ENCODE data around the gene QKI. TPM values are rescaled to one million over a fixed set of nuclear protein-coding genes. Genes with fewer than 3 reads are reported as not detected.
"Not testable (repeated sequence)": the region's sequence is repeated elsewhere in the genome, so short reads cannot be mapped to it uniquely, and the experiment has no call there.

The QKI gene
- total RNA-seq, 1 experiment from 2014 or later: 88.9 TPM

DNA sequence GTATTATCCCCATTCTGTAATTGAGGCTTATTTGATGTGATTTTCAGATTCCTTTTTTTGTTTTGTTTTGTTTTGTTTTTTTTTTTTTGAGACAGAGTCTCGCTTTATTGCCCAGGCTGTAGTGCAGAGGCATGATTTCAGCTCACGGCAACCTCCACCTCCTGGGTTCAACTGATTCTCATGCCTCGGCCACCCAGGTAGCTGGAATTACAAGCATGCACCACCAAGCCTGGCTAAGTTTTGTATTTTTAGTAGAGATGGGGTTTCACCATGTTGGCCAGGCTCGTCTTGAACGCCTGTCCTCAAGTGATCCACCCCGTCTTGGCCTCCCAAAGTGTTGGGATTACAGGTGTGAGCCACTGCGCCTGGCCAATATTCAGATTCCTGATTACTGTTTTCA lies 62.4 kb downstream of the QKI start:
- DNase-seq (ENCODE audit: extremely low read depth, low read depth): not testable (repeated sequence)

DNA sequence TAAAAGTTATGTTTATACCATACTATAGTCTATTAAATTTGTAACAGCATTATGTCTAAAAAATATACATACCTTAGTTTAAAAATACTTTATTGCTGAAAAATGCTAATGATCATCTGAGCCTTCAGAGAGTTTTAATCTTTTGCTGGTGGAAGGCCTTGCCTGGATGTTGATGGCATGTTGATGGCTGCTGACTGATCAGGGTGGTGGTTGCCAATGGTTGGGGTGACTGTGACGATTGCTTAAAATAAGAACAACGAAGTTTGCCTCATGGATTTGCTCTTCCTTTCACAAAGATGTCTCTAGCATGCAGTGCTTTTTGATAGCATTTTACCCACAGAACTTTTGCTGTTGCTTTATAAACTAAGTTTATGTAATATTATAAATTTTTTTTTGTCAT lies 68.6 kb downstream of the QKI start:
- DNase-seq (ENCODE audit: extremely low read depth, low read depth): no peak

DNA sequence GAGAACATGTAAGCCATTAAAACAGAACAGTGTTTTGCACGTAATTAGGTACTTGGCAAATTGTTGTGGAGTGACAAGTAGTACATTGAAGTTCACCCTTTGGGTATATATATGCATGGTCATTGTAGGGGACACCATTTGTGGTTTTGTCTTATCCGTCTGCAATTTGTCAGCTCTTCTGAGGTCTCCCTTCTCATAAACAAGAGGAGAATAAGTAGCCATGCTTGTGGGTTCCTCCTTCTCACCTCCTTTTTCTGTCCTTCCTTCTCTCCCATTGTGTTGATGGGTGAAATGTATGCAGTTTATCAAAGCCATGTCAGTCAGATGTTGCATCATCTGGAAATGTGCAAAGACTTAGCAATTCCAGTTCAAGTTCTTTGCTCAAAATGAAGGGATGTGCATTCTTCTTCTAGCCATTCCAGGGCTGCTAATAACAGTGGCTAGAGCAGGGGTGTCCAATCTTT lies 70.9 kb downstream of the QKI start:
- DNase-seq (ENCODE audit: extremely low read depth, low read depth): no peak

DNA sequence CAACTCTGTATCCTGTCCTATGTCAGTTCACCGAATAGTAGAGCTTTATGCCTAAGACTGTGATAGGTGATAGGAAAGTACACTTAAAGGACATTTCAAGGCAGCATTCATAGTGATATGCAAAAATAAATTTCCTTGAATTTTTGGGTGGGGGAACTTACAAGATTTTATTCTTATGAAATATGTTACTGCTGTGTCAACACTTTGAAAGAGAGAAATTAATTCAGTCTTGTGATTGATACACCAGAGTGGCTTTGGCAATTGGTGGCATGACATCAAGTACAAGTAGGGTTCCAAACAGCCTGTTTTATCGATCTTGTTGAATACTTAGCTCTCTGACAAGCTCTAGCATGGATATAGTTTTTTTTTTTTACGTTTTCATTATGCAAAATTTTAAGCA lies 72.3 kb downstream of the QKI start:
- DNase-seq (ENCODE audit: extremely low read depth, low read depth): no peak

DNA sequence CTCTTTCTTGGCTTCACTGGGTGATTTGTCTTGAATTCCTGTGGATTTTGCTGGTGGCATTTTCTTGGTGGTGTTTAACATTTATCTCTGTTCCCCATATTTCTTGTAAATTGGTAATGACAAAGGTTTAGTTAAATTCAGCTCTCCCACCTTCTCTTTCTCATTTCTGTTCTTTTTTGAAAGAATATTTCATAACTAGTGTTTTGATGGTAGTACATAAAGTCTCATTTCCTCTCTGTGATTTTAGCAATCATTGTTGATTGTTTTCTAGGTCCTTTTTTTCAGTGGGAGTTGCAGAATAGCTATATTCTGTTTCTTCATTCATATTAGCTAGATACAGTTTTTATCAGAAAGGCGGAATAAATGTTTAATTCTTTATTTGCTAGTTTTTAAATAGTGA lies 73.1 kb downstream of the QKI start:
- DNase-seq (ENCODE audit: extremely low read depth, low read depth): no peak

DNA sequence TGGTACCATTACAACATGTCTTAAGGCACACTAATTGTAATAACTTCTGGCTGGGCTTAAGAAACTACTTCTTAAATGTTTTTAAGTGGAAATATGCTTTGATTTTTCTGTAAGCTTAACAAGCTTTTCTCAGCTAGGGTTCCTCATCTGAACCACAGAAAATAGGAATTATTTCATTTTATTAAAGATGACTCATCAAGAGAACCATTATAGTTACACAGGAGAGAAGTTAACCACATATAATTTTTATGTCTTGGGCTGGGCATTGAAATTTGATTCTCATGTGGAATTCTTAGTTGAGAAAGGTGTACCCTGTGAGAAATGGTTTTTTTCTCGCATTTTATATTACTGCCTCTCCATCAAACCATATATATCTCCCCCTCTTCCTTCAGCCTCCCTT lies 75.1 kb downstream of the QKI start:
- no peak for DNase-seq (ENCODE audit: extremely low read depth, low read depth)

DNA sequence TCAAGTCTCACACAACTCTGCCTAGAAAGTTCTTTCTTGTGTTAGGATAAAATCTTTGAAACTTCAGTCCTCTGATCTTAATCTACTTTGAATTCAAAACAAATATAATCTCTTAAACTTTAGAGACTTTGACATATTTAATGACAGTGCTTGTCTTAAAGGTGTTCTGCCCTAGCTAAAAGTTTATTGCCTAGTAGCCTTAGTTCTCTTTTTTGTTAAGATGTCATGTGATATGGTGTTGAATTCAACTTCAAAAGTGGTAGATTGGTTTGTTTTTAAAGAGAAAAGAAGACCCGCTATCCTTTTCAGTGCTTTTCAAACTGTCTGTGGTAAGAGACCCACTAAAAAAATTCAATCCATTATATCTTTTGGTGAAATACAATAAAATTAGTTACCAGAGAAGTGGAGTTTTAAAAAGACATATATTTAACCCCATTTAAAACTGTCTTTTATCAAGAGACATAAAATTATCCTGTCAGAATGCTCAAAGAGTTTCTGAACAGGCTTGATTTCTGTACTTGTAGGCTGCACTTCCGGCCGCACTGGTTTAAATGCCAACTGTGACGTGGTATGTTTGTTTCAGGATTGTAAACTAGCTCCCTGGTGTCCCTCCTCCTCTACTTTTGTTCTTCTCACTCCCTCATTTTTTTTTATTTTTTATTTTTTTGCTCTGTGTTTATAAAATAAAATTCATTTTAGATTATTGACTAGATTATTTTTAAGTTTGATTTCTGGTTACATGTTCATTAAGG lies 76.5 kb downstream of the QKI start:
- DNase-seq (ENCODE audit: extremely low read depth, low read depth): peak; percentile 14

DNA sequence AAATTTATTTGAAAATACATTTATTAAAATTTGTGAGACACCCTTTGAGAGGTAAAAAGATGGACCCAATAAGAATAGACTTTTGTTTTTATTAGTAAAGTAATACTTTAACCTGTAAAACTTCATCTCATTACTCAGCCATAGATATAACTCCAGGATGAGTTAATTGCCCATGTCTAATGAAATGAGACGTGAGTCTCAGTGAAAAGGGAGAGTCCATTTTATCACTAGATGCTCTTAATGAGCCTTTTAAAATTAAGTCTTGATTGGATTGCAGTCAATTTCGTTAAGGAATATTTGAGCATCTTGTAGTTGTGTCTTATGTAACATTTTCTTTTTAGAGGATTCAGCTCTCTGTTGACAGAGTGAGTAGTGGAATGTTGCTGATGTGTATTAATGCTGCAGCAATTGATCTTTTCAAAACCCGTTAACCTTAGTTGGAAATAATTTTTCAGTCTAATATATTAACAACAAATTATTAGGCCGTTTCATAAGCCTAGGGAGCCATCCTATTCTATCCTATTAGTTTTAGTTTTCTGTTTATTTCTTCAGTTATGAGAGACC lies 77.3 kb downstream of the QKI start:
- no peak for DNase-seq (ENCODE audit: extremely low read depth, low read depth)

DNA sequence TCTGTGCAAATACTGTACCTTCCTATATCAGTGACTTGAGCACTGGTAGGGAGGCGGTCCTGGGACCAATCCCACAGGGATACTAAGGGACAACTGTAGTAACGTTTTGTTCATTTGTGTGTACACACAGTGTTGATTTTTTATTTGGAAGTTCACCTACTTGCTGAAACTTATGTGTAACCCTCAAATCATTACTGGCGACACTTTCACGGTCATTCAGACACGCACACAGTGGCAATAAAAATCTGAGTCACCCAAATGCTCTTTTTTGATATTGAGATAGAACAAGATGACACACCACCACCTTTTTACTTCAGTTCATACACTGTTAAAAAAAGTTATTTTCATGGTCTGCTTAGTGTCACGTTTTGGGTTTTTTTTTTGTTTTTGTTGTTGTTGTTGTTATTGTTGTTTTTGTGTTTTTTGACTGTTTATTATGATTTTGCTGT lies 79.8 kb downstream of the QKI start:
- no peak for DNase-seq (ENCODE audit: extremely low read depth, low read depth)

DNA sequence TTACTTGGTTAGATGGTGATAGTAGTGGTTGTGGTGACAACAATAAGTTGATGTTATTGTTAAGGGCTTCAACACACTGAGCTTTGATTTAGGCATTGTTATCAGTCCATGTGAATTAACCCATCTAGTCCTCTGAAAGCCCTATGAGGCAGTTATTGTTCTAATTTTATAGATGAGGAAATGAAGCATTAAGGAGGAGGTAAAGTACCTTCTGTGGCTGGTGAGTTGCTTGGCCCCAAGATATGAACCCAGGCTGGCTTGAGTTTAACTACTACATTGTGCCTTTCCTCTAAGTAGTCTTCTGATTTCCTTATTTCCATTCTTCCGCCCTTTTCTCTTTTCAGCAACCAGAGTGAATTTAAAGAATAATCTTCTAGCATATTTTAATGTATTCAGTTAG lies 81.7 kb downstream of the QKI start:
- no peak for DNase-seq (ENCODE audit: extremely low read depth, low read depth)

DNA sequence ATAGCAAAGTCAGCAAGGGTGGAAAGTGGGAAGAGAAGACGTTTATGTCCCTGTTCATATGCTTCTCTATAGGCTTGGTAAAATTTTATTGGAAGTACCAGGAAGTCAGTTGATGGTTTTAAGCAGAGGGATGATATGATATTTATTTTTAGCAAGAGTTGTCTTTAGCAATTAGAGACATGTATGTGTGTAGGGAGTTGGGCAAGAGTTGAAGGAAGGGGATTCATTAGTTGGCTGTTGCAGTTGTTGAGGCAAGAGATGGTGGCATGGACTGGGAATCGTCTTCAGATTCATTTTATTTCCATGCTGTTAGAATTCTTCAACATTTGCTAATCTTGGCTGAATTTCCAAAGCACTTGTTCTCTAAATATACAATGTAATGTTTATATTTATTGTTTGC lies 85.6 kb downstream of the QKI start:
- no peak for DNase-seq (ENCODE audit: extremely low read depth, low read depth)

DNA sequence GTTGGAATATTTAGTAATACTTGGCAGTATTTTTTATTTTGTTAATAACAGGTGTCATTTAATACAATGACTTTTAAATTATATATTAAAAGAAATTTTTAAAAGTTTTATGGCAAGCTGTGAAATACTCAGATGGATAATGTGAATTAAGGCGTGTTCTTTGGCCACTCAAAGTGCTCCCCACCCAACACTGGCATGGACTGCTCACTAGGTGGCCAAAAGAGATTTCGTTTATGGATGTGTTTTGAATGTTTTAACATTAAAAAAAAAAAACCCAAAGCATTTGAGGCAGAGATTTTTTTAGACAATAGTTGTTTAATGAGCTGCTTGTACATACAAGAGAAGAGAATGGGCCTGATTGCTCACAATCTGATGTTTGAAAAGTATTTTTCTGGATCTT lies 86.5 kb downstream of the QKI start:
- no peak for DNase-seq (ENCODE audit: extremely low read depth, low read depth)

DNA sequence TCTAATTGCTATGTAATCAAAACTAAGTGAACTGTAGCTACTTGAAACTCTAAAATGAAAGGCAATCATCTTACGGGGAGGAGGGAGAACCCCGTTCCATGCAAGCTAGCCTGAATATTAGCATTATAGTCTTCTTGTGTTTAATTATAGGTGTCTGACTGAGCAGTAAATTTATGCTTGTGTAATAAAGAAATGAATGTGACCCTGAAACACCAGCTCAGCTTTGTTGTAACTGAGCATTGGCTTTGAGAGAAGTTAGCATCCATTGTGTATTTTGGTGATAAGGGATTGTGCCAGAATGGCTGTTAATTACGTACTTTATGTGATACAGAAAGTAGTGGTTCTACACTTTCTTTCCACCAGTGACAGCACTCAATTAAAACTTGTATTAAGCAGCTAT lies 86.9 kb downstream of the QKI start:
- DNase-seq (ENCODE audit: extremely low read depth, low read depth): no peak

DNA sequence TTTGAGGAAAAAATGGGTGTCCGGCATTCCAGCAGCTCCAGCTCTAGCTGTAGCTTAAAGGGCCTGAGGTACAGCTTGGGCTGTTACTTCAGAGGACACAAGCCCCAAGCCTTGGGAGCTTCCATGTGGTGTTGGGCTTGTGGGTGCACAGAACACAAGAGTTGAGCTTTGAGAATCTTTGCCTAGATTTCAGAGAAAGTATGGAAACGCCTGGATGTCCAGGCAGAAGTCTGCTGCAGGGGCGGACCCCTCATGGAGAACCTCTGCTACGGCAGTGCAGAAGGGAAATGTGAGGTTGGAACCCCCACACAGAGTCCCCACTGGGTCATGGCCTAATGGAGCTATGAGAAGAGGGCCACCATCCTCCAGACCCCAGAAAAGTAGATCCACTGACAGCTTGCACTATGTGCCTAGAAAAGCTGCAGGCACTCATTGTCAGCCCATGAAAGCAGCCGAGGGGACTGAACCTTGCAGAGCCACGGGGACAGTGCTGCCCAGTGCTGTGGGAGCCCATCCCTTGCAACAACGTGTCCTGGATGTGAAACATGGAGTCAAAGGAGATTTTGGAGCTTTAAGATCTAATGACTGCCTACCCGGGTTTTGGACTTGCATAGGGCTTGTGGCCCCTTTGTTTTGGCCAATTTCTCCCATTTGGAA lies 90.6 kb downstream of the QKI start:
- DNase-seq (ENCODE audit: extremely low read depth, low read depth): no peak

DNA sequence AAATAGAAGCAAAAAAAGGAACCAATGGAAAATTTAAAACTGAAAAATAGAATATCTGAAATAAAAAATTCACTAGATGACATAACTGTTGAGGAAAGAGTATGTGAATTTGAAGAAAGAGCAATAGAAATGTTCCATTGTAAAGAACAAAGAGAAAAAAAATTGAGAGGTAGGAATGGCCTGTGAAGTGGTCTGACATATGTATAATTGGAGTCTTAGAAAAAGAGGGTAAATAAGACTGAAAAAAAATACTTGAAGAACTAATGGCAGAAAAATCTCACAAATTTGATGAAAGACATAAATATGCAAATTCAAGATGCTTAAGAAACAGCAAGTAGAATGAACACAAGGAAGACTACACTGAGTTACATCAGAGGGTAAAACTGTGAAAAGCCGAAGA lies 93.4 kb downstream of the QKI start:
- no peak for DNase-seq (ENCODE audit: extremely low read depth, low read depth)

DNA sequence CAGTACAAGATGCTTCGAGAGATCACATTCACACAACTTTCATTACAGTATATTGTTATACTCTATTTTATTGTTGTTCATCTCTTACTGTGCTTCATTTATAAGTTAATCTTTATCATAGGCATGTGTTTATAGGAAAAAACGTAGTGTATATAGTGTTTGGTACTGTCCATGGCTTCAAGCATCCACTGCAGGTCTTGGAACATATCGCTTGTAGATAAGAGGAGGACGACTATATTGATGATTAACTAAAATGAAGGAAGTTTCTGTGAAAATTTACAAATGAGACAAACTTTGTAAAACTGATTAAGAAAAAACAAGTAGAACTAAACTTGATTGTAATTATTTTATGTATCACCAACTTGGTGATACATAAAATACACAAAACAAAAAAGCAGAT lies 98.5 kb downstream of the QKI start:
- DNase-seq (ENCODE audit: extremely low read depth, low read depth): no peak

DNA sequence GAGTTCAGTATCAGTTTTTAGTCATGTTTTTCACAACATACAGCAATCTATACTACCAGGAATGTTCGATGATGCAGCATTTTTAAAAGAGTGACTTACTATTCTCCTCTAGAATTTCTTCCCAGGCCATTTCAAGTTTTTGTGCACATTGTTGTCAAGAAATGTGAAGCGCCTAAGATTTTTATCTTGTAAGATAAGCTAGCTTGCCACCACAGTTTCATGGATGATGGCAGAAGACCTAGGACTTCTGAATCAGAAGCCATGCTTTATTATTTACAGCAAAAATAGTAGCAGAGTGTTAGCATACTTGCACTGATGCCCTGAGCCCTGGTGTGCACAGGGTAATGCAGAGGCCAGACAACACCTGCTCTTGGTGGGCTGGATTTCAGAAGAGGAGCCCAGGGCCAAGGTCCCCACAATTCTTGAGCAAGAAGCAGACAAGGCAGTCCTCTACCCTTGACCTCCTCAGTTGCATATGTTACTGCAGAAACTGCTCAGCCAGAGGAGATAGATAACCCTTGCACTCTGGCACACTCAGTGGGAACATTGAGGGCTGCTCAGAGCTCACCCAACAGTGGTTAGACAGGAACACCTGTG lies 99.2 kb downstream of the QKI start:
- no peak for DNase-seq (ENCODE audit: extremely low read depth, low read depth)

DNA sequence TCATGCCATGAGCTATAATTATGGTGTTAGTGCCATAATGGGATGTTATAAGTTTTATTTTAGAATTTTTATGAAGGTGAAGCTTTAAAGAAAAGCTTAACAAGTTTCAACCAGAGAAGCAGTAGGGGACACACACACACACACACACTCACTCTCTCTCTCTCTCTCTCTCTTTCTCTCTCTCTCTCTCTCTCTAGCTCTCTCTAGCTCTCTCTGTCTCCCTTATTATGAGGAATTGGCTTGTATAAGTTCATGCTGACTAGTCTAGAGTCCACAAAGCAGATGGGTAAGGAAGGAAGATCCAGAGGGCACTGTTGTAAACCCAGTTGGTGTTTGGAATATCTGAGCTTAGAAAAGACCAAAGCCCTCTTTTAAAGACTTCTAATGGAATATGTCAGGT lies 102.4 kb downstream of the QKI start:
- no peak for DNase-seq (ENCODE audit: extremely low read depth, low read depth)

DNA sequence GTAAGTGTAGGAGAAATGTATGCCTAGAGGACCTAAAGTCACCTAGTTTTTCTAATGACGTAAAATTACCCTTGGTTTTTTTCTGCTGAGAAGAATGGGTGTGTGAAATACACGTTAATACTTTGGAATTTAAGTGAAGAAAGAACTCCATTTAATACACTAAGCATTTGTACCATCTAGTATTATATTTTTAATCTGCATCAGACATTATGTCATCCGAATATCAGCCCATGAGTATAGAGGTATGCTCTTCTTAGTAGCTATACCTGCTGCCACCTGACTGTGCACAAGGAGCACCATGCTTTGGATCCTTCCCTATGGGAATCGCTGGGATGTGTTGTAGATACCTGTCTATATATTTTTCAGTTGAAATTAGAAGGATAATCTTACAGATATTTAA lies 106.4 kb downstream of the QKI start:
- DNase-seq (ENCODE audit: extremely low read depth, low read depth): no peak

DNA sequence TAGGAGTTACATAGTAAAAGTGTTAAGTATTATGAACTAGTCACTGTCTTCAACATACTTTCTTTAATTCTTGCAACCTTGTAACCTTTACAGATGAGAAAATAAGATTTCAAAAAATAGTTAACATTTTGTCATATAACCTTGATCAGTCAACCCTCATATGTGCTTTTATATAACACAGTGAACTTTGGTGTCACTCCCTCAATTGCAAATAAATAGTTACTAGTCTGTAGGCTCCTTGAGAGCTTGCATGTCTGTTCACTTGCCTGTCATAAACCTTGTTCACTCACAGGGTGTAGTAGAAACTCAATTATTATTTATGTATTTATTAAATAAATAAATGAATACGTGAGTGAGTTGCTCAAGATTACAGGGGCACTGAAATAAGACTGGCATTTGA lies 107.5 kb downstream of the QKI start:
- DNase-seq (ENCODE audit: extremely low read depth, low read depth): no peak

DNA sequence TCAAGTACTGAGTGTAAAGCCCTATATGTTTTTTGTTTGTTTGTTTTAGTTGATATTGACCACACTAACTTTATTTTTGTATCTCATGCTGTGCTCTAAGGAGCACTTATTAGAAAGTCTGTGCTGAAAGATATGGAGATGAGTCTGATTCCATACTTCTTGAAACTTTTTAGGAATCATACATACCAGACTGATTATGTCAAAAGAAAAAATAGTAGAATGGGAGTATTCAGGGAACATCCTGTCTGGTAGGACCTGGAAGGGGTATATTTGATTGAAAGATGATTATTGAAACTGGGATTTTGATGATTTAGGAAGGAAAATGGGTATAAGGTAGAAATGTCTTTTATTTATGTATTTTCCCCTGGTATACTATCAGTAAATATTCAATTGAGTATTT lies 111.4 kb downstream of the QKI start:
- no peak for DNase-seq (ENCODE audit: extremely low read depth, low read depth)

DNA sequence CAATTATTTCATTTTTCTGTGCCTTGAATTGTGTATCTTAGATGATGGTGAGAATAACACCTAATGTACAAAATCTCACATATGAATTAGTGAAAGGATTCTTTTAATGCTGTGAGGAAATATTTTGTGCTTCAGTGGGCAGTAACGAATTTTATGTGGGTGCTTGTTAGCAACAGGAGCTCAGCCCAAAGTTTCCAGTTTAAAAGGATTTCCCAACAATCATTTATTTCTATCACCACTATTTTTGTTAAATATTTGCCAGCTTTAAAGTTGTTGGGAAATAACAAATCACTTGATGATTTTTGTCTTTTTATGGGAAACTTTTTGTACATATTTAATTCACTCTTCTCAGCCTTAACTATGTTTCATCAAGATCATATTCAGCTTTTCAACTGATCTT lies 111.8 kb downstream of the QKI start:
- no peak for DNase-seq (ENCODE audit: extremely low read depth, low read depth)
